WERI-Rb-1 (cell line): ENCODE data around the gene GPANK1.

Experiments
- DNase-seq: peaks from one replicate; pipeline ENCODE4 v3.0.0-alpha.2; 2020
- H3K27ac ChIP-seq: fragments of 250-450 bp; sonication (Bioruptor Pico); 2 replicates; pipeline ENCODE4 v1.5.1; 2020; ENCODE audit warnings: mild to moderate bottlenecking, moderate library complexity
- H3K27me3 ChIP-seq: fragments of 250-450 bp; sonication (Bioruptor Pico); 2 replicates; pipeline ENCODE4 v1.5.1; 2021; ENCODE audit warnings: mild to moderate bottlenecking, low read depth, moderate library complexity; ENCODE audit not compliant: insufficient read depth, severe bottlenecking
- H3K36me3 ChIP-seq: fragments of 250-450 bp; sonication (Bioruptor Pico); 2 replicates; pipeline ENCODE4 v1.5.1; 2020; ENCODE audit warnings: mild to moderate bottlenecking, moderate library complexity
- H3K4me3 ChIP-seq: 2 replicates; pipeline ENCODE4 v1.5.1; 2011; ENCODE audit warnings: low read depth, mild to moderate bottlenecking, control low read depth, low read length
- H3K9me3 ChIP-seq: fragments of 250-450 bp; sonication (Bioruptor Pico); 2 replicates; pipeline ENCODE4 v1.5.1; 2021; ENCODE audit warnings: mild to moderate bottlenecking, moderate library complexity; ENCODE audit not compliant: severe bottlenecking
- CTCF ChIP-seq: IDR thresholded peaks from 2 replicates; pipeline ENCODE4 v1.5.1; 2011; ENCODE audit warnings: low read depth, mild to moderate bottlenecking, control low read depth, inconsistent platforms, low read length

Gene GPANK1

GRCh38 chr6:31636698-31637596 lies 27.9 kb downstream of the GPANK1 start:
- H3K36me3 ChIP-seq, result peaks cover 98% of the 10 kb centered on the region
- no peak overlapping the region for H3K4me3 ChIP-seq
- no peak overlapping the region; the same call in 1 of the 2 replicates for H3K27ac ChIP-seq
- DNase-seq, result no peak
- no peaks in the 10 kb centered on the region for H3K9me3 ChIP-seq
- no peak for TF ChIP-seq CTCF
- no peaks in the 10 kb centered on the region for H3K27me3 ChIP-seq

GRCh38 chr6:31634969-31635575 lies 29.7 kb downstream of the GPANK1 start:
- no peak overlapping the region for H3K4me3 ChIP-seq
- no peaks in the 10 kb centered on the region for H3K27me3 ChIP-seq
- H3K9me3 ChIP-seq, result no peaks in the 10 kb centered on the region
- no peak overlapping the region for H3K27ac ChIP-seq
- TF ChIP-seq CTCF, result no peak
- H3K36me3 ChIP-seq, result peaks cover 98% of the 10 kb centered on the region
- no peak for DNase-seq

GRCh38 chr6:31634131-31634530 lies 30.7 kb downstream of the GPANK1 start:
- Histone ChIP-seq H3K9me3 (no peaks in the 10 kb centered on the region), H3K4me3 (no peak overlapping the region), H3K27me3 (no peaks in the 10 kb centered on the region), H3K36me3 (peaks cover 98% of the 10 kb centered on the region), H3K27ac (no peak overlapping the region)
- no peak for DNase-seq
- no peak for TF ChIP-seq CTCF

- Histone ChIP-seq H3K27me3 (no peaks in the 10 kb centered on the region), H3K27ac (no peak overlapping the region), H3K36me3 (peaks cover 98% of the 10 kb centered on the region), H3K9me3 (no peaks in the 10 kb centered on the region), H3K4me3 (no peak overlapping the region)
- TF ChIP-seq CTCF, result no peak
- DNase-seq, result no peak
Measured at GRCh38 chr6:31633447-31633846, 31.4 kb downstream of the GPANK1 start.

GRCh38 chr6:31632279-31632946 lies 32.4 kb downstream of the GPANK1 start:
- Histone ChIP-seq H3K4me3 (no peak overlapping the region), H3K27ac (peak overlapping the region; percentile 11), H3K27me3 (no peaks in the 10 kb centered on the region), H3K9me3 (no peaks in the 10 kb centered on the region), H3K36me3 (peaks cover 100% of the 10 kb centered on the region)
- no peak for TF ChIP-seq CTCF
- no peak for DNase-seq
